ENCODE results near the gene MPIG6B.

DNA sequence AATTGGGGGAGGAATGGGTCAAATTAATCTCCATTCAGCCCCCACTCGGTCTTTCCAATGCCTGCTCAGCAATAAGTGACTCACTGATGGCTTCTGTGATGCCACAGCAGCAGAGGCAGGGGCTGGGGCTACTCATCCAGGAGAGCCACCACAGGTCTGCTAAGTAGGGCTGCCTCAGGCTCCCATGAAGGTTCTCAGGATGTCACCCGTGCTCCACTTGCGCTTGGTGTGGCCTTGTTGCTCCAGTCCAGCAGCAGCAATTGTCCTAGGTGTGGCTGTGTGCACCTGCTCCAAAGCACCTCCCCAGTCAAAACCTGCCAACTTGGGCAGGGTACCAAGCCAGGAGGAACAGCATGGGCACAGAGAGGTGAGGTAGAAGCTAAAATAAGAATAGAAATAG, 1.0 kb upstream of the MPIG6B start:
- TF ChIP-seq, protein P1, sequence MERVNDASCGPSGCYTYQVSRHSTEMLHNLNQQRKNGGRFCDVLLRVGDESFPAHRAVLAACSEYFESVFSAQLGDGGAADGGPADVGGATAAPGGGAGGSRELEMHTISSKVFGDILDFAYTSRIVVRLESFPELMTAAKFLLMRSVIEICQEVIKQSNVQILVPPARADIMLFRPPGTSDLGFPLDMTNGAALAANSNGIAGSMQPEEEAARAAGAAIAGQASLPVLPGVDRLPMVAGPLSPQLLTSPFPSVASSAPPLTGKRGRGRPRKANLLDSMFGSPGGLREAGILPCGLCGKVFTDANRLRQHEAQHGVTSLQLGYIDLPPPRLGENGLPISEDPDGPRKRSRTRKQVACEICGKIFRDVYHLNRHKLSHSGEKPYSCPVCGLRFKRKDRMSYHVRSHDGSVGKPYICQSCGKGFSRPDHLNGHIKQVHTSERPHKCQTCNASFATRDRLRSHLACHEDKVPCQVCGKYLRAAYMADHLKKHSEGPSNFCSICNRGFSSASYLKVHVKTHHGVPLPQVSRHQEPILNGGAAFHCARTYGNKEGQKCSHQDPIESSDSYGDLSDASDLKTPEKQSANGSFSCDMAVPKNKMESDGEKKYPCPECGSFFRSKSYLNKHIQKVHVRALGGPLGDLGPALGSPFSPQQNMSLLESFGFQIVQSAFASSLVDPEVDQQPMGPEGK (CRISPR knock-in tag; IDR thresholded peaks at IDR 0.05; ENCODE audit: borderline replicate concordance): no peak
- no peak for TF ChIP-seq RARB (CRISPR knock-in tag; IDR thresholded peaks at IDR 0.05)
- TF ChIP-seq ESRRG (CRISPR knock-in tag; IDR thresholded peaks at IDR 0.05): no peak
- no peak for TF ChIP-seq ARNTL (CRISPR knock-in tag; IDR thresholded peaks at IDR 0.05; ENCODE audit: borderline replicate concordance, low read depth)
- no peak for TF ChIP-seq GLIS3 (CRISPR knock-in tag; IDR thresholded peaks at IDR 0.05)
- no peak for TF ChIP-seq ZC3H10 (CRISPR knock-in tag; IDR thresholded peaks at IDR 0.05)
- no peak for TF ChIP-seq ZNF8 (CRISPR knock-in tag; IDR thresholded peaks at IDR 0.05)
- TF ChIP-seq, protein P2, sequence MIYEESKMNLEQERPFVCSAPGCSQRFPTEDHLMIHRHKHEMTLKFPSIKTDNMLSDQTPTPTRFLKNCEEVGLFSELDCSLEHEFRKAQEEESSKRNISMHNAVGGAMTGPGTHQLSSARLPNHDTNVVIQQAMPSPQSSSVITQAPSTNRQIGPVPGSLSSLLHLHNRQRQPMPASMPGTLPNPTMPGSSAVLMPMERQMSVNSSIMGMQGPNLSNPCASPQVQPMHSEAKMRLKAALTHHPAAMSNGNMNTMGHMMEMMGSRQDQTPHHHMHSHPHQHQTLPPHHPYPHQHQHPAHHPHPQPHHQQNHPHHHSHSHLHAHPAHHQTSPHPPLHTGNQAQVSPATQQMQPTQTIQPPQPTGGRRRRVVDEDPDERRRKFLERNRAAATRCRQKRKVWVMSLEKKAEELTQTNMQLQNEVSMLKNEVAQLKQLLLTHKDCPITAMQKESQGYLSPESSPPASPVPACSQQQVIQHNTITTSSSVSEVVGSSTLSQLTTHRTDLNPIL (CRISPR knock-in tag; IDR thresholded peaks at IDR 0.05; ENCODE audit: low read depth): no peak
- no peak for TF ChIP-seq OSR1 (CRISPR knock-in tag; IDR thresholded peaks at IDR 0.05)
